NCI-H82 treated with DMSO at 0.1 percent for 48 hours (cell line): ENCODE data around the gene MSX2.

Experiments used
- DNase-seq: peaks from one replicate; lab custom pipeline; 2025; ENCODE audit not compliant: unreplicated experiment; lab: John Stamatoyannopoulos, UW

MSX2 gene

DNA sequence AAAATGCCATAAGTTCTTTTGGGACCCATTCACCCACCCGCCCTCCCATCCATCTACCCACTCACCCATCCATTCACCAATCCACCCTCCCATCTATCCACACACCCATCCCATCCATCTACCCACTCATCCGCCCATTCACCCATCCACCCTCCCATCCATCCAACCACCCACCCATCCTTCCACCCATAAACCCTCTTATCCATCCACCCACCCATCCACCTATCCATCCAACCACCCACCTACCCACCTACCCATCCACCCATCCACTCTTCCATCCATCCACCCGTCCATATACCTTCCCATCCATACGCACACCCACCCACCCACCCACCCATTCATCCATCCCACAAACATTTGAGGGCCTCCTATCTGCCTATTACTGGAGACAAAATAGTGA lies 43.3 kb downstream of the MSX2 start:
- no peak for DNase-seq

DNA sequence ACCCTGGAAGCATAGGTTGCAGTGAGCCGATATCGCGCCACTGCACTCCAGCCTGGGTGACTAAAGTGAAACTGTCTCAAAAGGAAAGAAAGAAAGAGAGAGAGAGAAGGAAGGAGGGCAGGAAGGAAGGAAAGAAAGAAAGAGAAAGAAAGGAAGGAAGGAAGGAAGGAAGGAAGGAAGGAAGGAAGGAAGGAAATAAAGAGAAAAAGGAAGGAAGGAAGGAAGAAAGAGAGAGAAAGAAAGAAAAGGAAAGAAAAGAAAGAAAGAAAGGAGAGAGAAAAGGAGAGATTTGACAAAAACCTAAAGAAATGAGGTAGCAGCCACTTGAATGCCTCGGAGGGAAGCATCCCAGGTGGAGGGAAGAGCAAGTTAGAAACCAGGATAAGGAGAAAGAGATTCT lies 44.6 kb downstream of the MSX2 start:
- no peak for DNase-seq

DNA sequence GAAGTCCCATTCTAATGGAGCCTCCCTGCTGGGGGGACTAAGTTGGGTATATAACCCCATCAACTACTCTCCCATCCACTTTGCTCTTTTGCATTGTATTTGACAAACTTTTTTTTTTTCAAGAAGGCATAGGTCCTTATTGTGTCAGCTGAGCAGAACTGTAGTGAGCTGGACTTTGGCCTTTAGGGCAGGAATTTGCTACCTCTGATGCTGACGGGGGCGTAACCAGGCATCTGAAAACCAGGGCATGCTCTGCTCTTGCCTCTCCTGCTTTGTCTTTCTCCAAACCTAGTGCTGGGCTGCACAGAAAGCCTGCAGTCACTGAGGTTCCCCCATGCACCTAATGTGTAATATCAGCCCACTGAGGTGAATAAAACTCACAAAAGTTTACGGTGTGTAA lies 49.0 kb downstream of the MSX2 start:
- DNase-seq: no peak

DNA sequence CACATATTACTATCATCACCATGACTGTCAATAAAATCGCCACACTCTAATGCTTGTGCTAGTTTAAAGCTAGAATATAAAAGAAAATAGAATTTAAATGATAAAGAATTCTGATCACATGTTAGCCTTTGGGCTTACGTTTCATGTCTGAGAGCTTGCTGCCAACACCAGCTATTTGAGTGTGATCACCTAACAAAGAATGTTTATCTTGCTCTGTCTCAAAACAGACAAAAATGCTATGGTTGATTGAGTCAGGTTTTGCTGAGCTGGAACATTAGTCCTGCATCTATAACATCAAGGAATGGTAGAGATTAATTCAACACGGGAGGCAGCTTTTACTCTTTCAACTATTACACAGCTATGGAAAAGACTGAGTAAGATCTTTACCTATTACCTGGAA lies 50.7 kb downstream of the MSX2 start:
- no peak for DNase-seq

DNA sequence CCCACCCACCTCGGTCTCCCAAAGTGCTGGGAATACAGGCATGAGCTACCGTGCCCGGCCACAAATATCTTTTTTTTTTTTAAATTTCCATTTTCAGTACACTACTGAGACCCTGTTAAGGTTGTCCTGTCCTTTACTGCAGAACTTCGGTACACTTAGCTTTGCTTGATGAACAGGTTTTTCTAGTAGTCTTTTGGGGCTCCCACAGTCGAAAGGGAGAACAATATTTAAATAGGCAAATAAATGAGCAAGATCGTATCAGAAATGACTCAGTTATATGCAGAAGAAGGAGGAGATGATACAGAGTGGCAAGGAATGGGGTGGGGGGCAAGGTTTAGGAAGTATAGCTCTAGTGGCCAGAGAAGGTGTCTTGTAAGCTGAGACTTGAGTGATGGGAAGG lies 52.7 kb downstream of the MSX2 start:
- no peak for DNase-seq

DNA sequence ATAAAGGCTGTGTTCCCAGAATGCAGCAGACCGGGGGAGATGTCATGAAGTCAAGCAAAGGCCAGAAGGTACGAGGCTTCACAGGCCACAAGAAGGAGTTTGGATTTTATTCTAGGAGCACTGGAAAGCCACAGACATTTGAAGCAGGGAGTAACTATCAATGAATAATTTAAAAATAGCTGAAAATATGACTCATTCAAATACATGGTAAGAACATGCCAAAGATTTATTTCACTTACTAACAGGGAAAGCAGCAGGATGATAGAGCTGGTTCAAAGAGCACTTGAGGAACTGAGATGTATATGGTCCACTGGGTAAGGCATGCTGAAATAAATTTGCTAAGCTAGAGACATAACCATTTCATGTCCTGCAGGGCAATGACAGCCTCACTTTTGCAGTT lies 53.2 kb downstream of the MSX2 start:
- DNase-seq: no peak
